Measurements from ENCODE around the gene HES7. TPM values are rescaled to one million over a fixed set of nuclear protein-coding genes. Genes with fewer than 3 reads are reported as not detected.

Gene HES7
- total RNA-seq, 1 experiment from 2014 or later = 0.61 TPM

- Histone ChIP-seq H3K9me3 (ENCODE audit: control insufficient read depth in 1 of 2, insufficient read depth in 1 of 2, low read depth in 1 of 2, low read length in 2 of 2) (no peaks in the 10 kb centered on the region), H3K27me3 (ENCODE audit: insufficient read depth, low read length) (no peaks in the 10 kb centered on the region), H3K4me2 (ENCODE audit: low read length) (peak overlapping the region; percentile 86), H3K27ac (ENCODE audit: low read depth, low read length) (no peak overlapping the region; the same call in 1 of the 2 replicates), H4K20me1 (ENCODE audit: insufficient read depth) (no peaks in the 10 kb centered on the region), H3K9ac (ENCODE audit: low read length) (no peak overlapping the region), H3K79me2 (ENCODE audit: insufficient read depth, low read length) (no peaks in the 10 kb centered on the region), H3K9me2 (ENCODE audit: insufficient read depth) (no peaks in the 10 kb centered on the region), H3K4me3 (replicated peaks in 1 of 2; ENCODE audit: low read depth in 1 of 2, low read length in 2 of 2) (peak overlapping the region; percentile 20 to 39), H3K36me3 (ENCODE audit: control insufficient read depth in 1 of 2, insufficient read depth in 2 of 2, low read length in 2 of 2) (no peaks in the 10 kb centered on the region), H2AFZ (ENCODE audit: low read depth, low read length, poor library complexity, severe bottlenecking) (peak overlapping the region; percentile 65), H3K4me1 (ENCODE audit: control insufficient read depth in 1 of 2, insufficient read depth in 2 of 2, low read length in 2 of 2) (peaks cover 19 to 57% of the 10 kb centered on the region in 2 experiments)
- POLR2A ChIA-PET = interaction anchor here (1.6 to 2.8 kb wide), 2 partner anchors 45 to 62 kb away, joined by 4 to 14 read pairs; partner anchors contain the start of gene BORCS6
- no TSS peak for BruUV-seq (replicated peaks)
- RAD21 ChIA-PET (ENCODE audit: low non-redundant PET in 1 of 2, low total read pairs in 2 of 2, uncharacterized antibody in 2 of 2, unreplicated experiment in 2 of 2) = no interaction called here
- ATAC-seq (no peak), DNase-seq (ENCODE audit: low read depth, low spot score) (no peak)
- CTCF ChIA-PET = interaction anchor here (1.6 to 2.1 kb wide), 2 partner anchors 9 to 10 kb away, joined by 6 to 7 read pairs; no protein-coding TSS in a partner anchor
- intact Hi-C loops (cut with micrococcal nuclease) = loop anchor here (5.0 to 10.0 kb wide), 2 partner anchors 257 to 441 kb away; partner anchors contain the start of genes RPL26, TP53 and WRAP53
- no peak for TF ChIP-seq RAD21 (IDR thresholded peaks at IDR 0.05; ENCODE audit: low read depth)
- no peak for TF ChIP-seq EZH2phosphoT487 (IDR thresholded peaks at IDR 0.05; ENCODE audit: borderline replicate concordance)
- TF ChIP-seq ZBTB33 (IDR thresholded peaks at IDR 0.05; ENCODE audit: extremely low read depth, insufficient replicate concordance, low read length) = no peak
- TF ChIP-seq ELF1 (IDR thresholded peaks at IDR 0.05; ENCODE audit: borderline replicate concordance, low read depth) = no peak
- TF ChIP-seq CEBPB (IDR thresholded peaks at IDR 0.05; ENCODE audit: low read depth) = no peak
- no peak for TF ChIP-seq CTCF (IDR thresholded peaks at IDR 0.05 in 2 of 3, conservative IDR thresholded peaks at IDR 0.05 in 1 of 3; ENCODE audit: borderline replicate concordance in 1 of 3, insufficient read depth in 1 of 3, low read depth in 2 of 3, low read length in 2 of 3)
- no peak for TF ChIP-seq SRF (IDR thresholded peaks at IDR 0.05; ENCODE audit: low read depth)
- no peak for TF ChIP-seq EGR1 (IDR thresholded peaks at IDR 0.05; ENCODE audit: low read depth)
- TF ChIP-seq POLR2AphosphoS5 (IDR thresholded peaks at IDR 0.05; ENCODE audit: low read depth, low read length) = no peak
- TF ChIP-seq SIN3A (IDR thresholded peaks at IDR 0.05; ENCODE audit: low read depth) = no peak
- TF ChIP-seq TCF7L2 (IDR thresholded peaks at IDR 0.05; ENCODE audit: borderline replicate concordance, extremely low read depth, insufficient read depth, insufficient read length) = no peak
- TF ChIP-seq SP1 (IDR thresholded peaks at IDR 0.05; ENCODE audit: low read depth) = no peak
- TF ChIP-seq JUND (IDR thresholded peaks at IDR 0.05) = no peak
- TF ChIP-seq MAX (IDR thresholded peaks at IDR 0.05) = no peak
- TF ChIP-seq ATF3 (IDR thresholded peaks at IDR 0.05) = no peak
- no peak for TF ChIP-seq FOSL1 (IDR thresholded peaks at IDR 0.05; ENCODE audit: low read depth)
- no peak for TF ChIP-seq EZH2 (IDR thresholded peaks at IDR 0.05)
- TF ChIP-seq ZFX (IDR thresholded peaks at IDR 0.05) = no peak
- no peak for TF ChIP-seq ZNF274 (IDR thresholded peaks at IDR 0.05; ENCODE audit: low read depth, low read length)
- no peak for TF ChIP-seq POLR2A (IDR thresholded peaks at IDR 0.05; ENCODE audit: borderline replicate concordance, extremely low read depth, insufficient read depth, insufficient read length)
Observed at GRCh38 chr17:8128125-8128784, 4.3 kb upstream of the HES7 start.
